H1 (cell line): ENCODE measurements around the gene SMIM1. TPM values are rescaled to one million over a fixed set of nuclear protein-coding genes. Genes with fewer than 3 reads are reported as not detected.

Source experiments
- NANOG ChIP-seq: IDR thresholded peaks from 2 replicates; pipeline ENCODE4 v1.6.1; 2011; ENCODE audit warnings: low read length, low read depth, mild to moderate bottlenecking, inconsistent platforms; ENCODE audit not compliant: insufficient read depth, poor library complexity, severe bottlenecking
- POLR2A ChIP-seq, 2 experiments: IDR thresholded peaks; 1 replicate in 1 of 2; 2 replicates in 1 of 2; pipeline ENCODE4 v1.6.1; 2011; ENCODE audit warnings: low read depth in 2 of 2, low read length in 2 of 2, mild to moderate bottlenecking in 2 of 2; ENCODE audit errors: control extremely low read depth in 1 of 2
- SIN3A ChIP-seq, 2 experiments: IDR thresholded peaks in 1 of 2; conservative IDR thresholded peaks in 1 of 2; 2 replicates each; pipeline ENCODE4 v1.6.1; 2011 to 2012; ENCODE audit warnings: low read length in 2 of 2, improper control_type of control experiment in 1 of 2, low read depth in 1 of 2, mild to moderate bottlenecking in 1 of 2
- polyA plus RNA-seq, 7 experiments: library from polyadenylated mRNA; depleted of rRNA in 3 of 7; stranded (reverse) in 5 of 7; unstranded in 2 of 7; fragments of >200 nt in 5 of 7; fragments of 200-250 nt in 2 of 7; gene quantifications; 1 replicate in 5 of 7; 2 replicates in 1 of 7; 4 replicates in 1 of 7; pipeline versions ENCODE4 v1.2.1 to v1.2.3, GENCODE V29; 2011 to 2013; ENCODE audit warnings: missing spikeins in 2 of 7, mixed read lengths in 2 of 7
- total RNA-seq: library from RNA; stranded (reverse); fragmentation: NEBNext Ultra II Directional; extraction: Animal tissue kit (Norgen Biotek cat#: 25700); gene quantifications from 2 replicates; pipeline ENCODE4 v1.2.1, GENCODE V29; 2021

Gene SMIM1
- total and polyA plus RNA-seq, 2 of the 8 experiments (the other 6 are each of a cell fraction or from before 2014, with no cell fraction given): 7.7 to 9.7 TPM

- TF ChIP-seq POLR2A (IDR thresholded peaks at IDR 0.05; ENCODE audit: control extremely low read depth in 1 of 2, low read depth in 2 of 2, low read length in 2 of 2) (peak in 1 of 2 experiments; percentile 28; a peak in 1 of 3 replicates), NANOG (no peak), SIN3A (conservative IDR thresholded peaks at IDR 0.05 in 1 of 2, IDR thresholded peaks at IDR 0.05 in 1 of 2; ENCODE audit: low read depth in 1 of 2, low read length in 2 of 2) (0 out of 4 replicates have a peak, but pooled peaks have one; percentile 57 to 58)
- TF ChIP-seq, all 59 proteins: peak for 10
Observed at GRCh38 chr1:3746389-3746829, 26.1 kb upstream of the SMIM1 start (continued).
